Suprapubic skin (tissue), 4 donors: Measurements from ENCODE around the gene ANKUB1.

Experiments used
- EP300 ChIP-seq: sonication (generic); formaldehyde crosslinking; IDR thresholded peaks from one replicate; pipeline ENCODE4 v1.6.1; 2017; ENCODE audit warnings: antibody characterized with exemption
- POLR2A ChIP-seq, 2 donors: fragments of 450-650 bp; IDR thresholded peaks; one replicate each; pipeline ENCODE4 v1.6.1; 2017; ENCODE audit warnings: antibody characterized with exemption in 2 of 2, mild to moderate bottlenecking in 2 of 2, moderate library complexity in 2 of 2
- POLR2AphosphoS5 ChIP-seq, 3 donors: sonication (generic); formaldehyde crosslinking; IDR thresholded peaks; one replicate each; pipeline ENCODE4 v1.6.1; 2017; ENCODE audit warnings: antibody characterized with exemption in 3 of 3
- TF ChIP-seq, protein P1 (sequence below), 2 donors: fragments of 200-600 bp in 1 of 2; fragments of 450-650 bp in 1 of 2; sonication (generic) in 1 of 2; IDR thresholded peaks; one replicate each; pipeline ENCODE4 v1.5.1; 2016 to 2019; ENCODE audit warnings: antibody characterized with exemption in 2 of 2, mild to moderate bottlenecking in 1 of 2, moderate library complexity in 1 of 2

DNA sequence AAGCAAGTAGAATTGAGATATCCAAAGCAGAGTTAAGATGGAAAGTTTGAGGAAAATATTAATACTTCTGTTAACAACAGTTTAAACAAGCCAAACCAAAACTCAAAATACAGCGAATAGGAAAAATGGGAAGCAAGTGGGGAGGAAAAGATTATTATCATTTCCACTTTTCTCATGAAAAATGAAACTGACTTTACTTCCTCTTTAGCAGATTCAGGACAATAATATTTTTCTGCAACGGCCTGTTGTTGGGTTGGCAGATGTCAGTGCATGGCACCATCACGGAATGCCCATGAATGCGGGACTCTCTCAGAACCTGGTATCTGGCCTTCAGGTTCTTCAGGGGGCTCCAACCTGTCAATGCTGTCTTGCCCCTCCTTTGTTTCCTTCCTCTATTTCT, 11.1 kb downstream of the ANKUB1 start:
- TF ChIP-seq, protein P1, sequence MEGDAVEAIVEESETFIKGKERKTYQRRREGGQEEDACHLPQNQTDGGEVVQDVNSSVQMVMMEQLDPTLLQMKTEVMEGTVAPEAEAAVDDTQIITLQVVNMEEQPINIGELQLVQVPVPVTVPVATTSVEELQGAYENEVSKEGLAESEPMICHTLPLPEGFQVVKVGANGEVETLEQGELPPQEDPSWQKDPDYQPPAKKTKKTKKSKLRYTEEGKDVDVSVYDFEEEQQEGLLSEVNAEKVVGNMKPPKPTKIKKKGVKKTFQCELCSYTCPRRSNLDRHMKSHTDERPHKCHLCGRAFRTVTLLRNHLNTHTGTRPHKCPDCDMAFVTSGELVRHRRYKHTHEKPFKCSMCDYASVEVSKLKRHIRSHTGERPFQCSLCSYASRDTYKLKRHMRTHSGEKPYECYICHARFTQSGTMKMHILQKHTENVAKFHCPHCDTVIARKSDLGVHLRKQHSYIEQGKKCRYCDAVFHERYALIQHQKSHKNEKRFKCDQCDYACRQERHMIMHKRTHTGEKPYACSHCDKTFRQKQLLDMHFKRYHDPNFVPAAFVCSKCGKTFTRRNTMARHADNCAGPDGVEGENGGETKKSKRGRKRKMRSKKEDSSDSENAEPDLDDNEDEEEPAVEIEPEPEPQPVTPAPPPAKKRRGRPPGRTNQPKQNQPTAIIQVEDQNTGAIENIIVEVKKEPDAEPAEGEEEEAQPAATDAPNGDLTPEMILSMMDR (IDR thresholded peaks at IDR 0.05): no peak
- TF ChIP-seq POLR2AphosphoS5 (IDR thresholded peaks at IDR 0.05) (no peak), POLR2A (IDR thresholded peaks at IDR 0.05) (no peak), EP300 (no peak)
